ENCODE results near the gene TAS1R2. TPM values are rescaled to one million over a fixed set of nuclear protein-coding genes. Genes with fewer than 3 reads are reported as not detected.

The TAS1R2 gene
- total and polyA plus RNA-seq, 2 of the 4 experiments (the other 2 are of a cell fraction) = not detected

DNA sequence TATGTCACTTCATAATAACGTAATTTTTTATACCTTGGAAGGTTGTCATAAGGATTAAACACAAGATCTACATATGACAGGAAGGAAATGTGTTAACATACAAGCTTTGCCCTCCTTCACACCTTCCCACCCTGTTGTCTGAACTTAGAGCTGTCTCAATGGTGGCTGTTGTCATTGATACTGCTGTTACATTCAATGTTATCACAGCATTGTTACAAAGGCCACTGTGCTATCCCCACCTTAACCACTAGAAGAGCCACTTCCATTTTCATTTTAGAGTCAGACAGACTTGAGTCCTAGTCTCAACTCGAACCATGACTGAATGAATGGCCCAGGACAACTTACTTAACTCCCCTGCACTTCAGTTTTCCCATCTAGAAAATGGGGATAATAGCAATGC, 31.2 kb downstream of the TAS1R2 start:
- Histone ChIP-seq H2BK120ac (ENCODE audit: low read depth, low read length) (no peak overlapping the region), H4K20me1 (ENCODE audit: insufficient read depth, low read length) (no peaks in the 10 kb centered on the region), H3K27me3 (ENCODE audit: control insufficient read depth, insufficient read depth, low read length) (no peaks in the 10 kb centered on the region), H3K9me1 (ENCODE audit: insufficient read depth, low read length) (no peaks in the 10 kb centered on the region), H3K9me3 (ENCODE audit: control insufficient read depth, insufficient read depth, low read length) (no peaks in the 10 kb centered on the region; the same call in 1 of the 2 replicates), H3K18ac (ENCODE audit: low read depth, low read length) (no peak overlapping the region), H3K36me3 (ENCODE audit: control insufficient read depth, insufficient read depth, low read length) (no peaks in the 10 kb centered on the region), H3K9ac (ENCODE audit: low read depth, low read length) (no peak overlapping the region), H2BK15ac (ENCODE audit: low read depth, low read length) (no peak overlapping the region), H2BK5ac (ENCODE audit: low read depth, low read length, poor library complexity, severe bottlenecking) (no peak overlapping the region), H4K8ac (ENCODE audit: low read depth in 2 of 2, low read length in 2 of 2) (no peak overlapping the region), H3K4ac (ENCODE audit: low read depth, low read length) (no peak overlapping the region), H2AK5ac (ENCODE audit: low read depth, low read length) (no peak overlapping the region), H4K91ac (ENCODE audit: insufficient read depth, low read depth, low read length) (no peak overlapping the region), H3K4me1 (ENCODE audit: control insufficient read depth, insufficient read depth, low read length) (no peaks in the 10 kb centered on the region), H3K14ac (replicated peaks; ENCODE audit: low read depth, low read length) (no peak overlapping the region), H4K5ac (ENCODE audit: low read depth, low read length) (no peak overlapping the region), H3K4me2 (ENCODE audit: low read depth, low read length) (no peak overlapping the region), H2BK20ac (ENCODE audit: low read depth, low read length) (no peak overlapping the region), H3K23ac (ENCODE audit: low read depth, low read length) (no peak overlapping the region), H3K56ac (ENCODE audit: extremely low read depth, insufficient read depth, low read length) (no peak overlapping the region), H3K79me1 (ENCODE audit: low read depth in 1 of 2, low read length in 2 of 2) (no peaks in the 10 kb centered on the region), H2AK9ac (replicated peaks; ENCODE audit: low read depth, low read length, poor library complexity) (no peak overlapping the region), H3K4me3 (ENCODE audit: insufficient read depth, low read depth, low read length) (no peak overlapping the region), H2AFZ (replicated peaks; ENCODE audit: low read length, poor library complexity) (no peak overlapping the region), H3K27ac (ENCODE audit: insufficient read depth, low read length) (no peak overlapping the region)
- DNase-seq = no peak
- in situ Hi-C loops (cut with MboI; ENCODE audit: low sequenced_read_pairs) = no loop called here
- dilution Hi-C loops (cut with HindIII; ENCODE audit: low sequenced_read_pairs, unreplicated experiment) = no loop called here
- CTCF ChIA-PET = no interaction called here
- ATAC-seq (ENCODE audit: low read depth) = no peak
- TF ChIP-seq MAFK (IDR thresholded peaks at IDR 0.05; ENCODE audit: low read depth, low read length) = no peak
- TF ChIP-seq RCOR1 (IDR thresholded peaks at IDR 0.05; ENCODE audit: insufficient replicate concordance, low read length) = no peak
- no peak for TF ChIP-seq MXI1 (IDR thresholded peaks at IDR 0.05; ENCODE audit: borderline replicate concordance, low read depth, low read length)
- no peak for TF ChIP-seq SMC3 (IDR thresholded peaks at IDR 0.05; ENCODE audit: low read depth, low read length)
- no peak for TF ChIP-seq POLR2A (IDR thresholded peaks at IDR 0.05; ENCODE audit: low read depth, low read length)
- no peak for TF ChIP-seq BHLHE40 (IDR thresholded peaks at IDR 0.05; ENCODE audit: low read depth, low read length)
- no peak for TF ChIP-seq CHD1 (IDR thresholded peaks at IDR 0.05; ENCODE audit: low read depth, low read length)
- TF ChIP-seq RFX5 (IDR thresholded peaks at IDR 0.05; ENCODE audit: low read depth, low read length) = no peak
- TF ChIP-seq NFE2L2 (IDR thresholded peaks at IDR 0.05; ENCODE audit: low read depth, low read length) = no peak
- TF ChIP-seq, protein P1, sequence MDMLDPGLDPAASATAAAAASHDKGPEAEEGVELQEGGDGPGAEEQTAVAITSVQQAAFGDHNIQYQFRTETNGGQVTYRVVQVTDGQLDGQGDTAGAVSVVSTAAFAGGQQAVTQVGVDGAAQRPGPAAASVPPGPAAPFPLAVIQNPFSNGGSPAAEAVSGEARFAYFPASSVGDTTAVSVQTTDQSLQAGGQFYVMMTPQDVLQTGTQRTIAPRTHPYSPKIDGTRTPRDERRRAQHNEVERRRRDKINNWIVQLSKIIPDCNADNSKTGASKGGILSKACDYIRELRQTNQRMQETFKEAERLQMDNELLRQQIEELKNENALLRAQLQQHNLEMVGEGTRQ (IDR thresholded peaks at IDR 0.05; ENCODE audit: low read depth, low read length) = no peak
- TF ChIP-seq, protein P2, sequence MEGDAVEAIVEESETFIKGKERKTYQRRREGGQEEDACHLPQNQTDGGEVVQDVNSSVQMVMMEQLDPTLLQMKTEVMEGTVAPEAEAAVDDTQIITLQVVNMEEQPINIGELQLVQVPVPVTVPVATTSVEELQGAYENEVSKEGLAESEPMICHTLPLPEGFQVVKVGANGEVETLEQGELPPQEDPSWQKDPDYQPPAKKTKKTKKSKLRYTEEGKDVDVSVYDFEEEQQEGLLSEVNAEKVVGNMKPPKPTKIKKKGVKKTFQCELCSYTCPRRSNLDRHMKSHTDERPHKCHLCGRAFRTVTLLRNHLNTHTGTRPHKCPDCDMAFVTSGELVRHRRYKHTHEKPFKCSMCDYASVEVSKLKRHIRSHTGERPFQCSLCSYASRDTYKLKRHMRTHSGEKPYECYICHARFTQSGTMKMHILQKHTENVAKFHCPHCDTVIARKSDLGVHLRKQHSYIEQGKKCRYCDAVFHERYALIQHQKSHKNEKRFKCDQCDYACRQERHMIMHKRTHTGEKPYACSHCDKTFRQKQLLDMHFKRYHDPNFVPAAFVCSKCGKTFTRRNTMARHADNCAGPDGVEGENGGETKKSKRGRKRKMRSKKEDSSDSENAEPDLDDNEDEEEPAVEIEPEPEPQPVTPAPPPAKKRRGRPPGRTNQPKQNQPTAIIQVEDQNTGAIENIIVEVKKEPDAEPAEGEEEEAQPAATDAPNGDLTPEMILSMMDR (conservative IDR thresholded peaks at IDR 0.05; ENCODE audit: low read depth, low read length) = no peak
- no peak for TF ChIP-seq MAZ (IDR thresholded peaks at IDR 0.05; ENCODE audit: borderline replicate concordance, low read depth, low read length)
- POLR2A ChIA-PET (ENCODE audit: unreplicated experiment) = no interaction called here
- BruUV-seq (replicated peaks) = no TSS peak
- no CpG with 5 or more reads among the region's 2 CpGs for WGBS, 2 experiments (ENCODE audit: extremely low coverage in 2 of 2, insufficient read length in 1 of 2)
- intact Hi-C loops (cut with micrococcal nuclease) = no loop called here
